MCF 10A (cell line): ENCODE measurements around the gene KANSL2. TPM values are rescaled to one million over a fixed set of nuclear protein-coding genes. Genes with fewer than 3 reads are reported as not detected.

Source experiments
- BruUV-seq: library from RNA; stranded (reverse); fragments of 400-500 nt; replicated peaks from 2 replicates; lab custom pipeline; 2021; lab: Mats Ljungman, UMichigan
- CTCF ChIA-PET: fragments of 300-600 bp; sonication (Branson Sonifier 250); formaldehyde crosslinking; extraction: SDS; loops from one replicate; lab custom pipeline; 2021; ENCODE audit warnings: antibody characterized with exemption, inconsistent platforms; lab: Yijun Ruan, JAX
- POLR2A ChIA-PET: fragments of 300-600, 350-650 bp; sonication (Branson Sonifier 250); formaldehyde crosslinking; extraction: SDS; loops from one replicate; lab custom pipeline; 2020; ENCODE audit warnings: antibody characterized with exemption, inconsistent platforms; lab: Yijun Ruan, JAX
- DNase-seq: peaks from one replicate; pipeline ENCODE4 v3.0.0-alpha.2; 2018; ENCODE audit not compliant: unreplicated experiment
- H3K27ac Mint-ChIP-seq: one replicate; pipeline ENCODE4 v1.8.0; 2022; ENCODE audit warnings: mild to moderate bottlenecking, low read depth, mixed read lengths; ENCODE audit not compliant: unreplicated experiment
- H3K27me3 Mint-ChIP-seq: one replicate; pipeline ENCODE4 v1.8.0; 2022; ENCODE audit warnings: mixed read lengths; ENCODE audit not compliant: insufficient read depth, unreplicated experiment
- H3K36me3 Mint-ChIP-seq: one replicate; pipeline ENCODE4 v1.8.0; 2022; ENCODE audit warnings: mild to moderate bottlenecking, moderate library complexity, mixed read lengths; ENCODE audit not compliant: insufficient read depth, unreplicated experiment
- H3K4me1 Mint-ChIP-seq: one replicate; pipeline ENCODE4 v1.8.0; 2022; ENCODE audit warnings: mixed read lengths; ENCODE audit not compliant: insufficient read depth, unreplicated experiment
- H3K4me3 Mint-ChIP-seq: one replicate; pipeline ENCODE4 v1.8.0; 2022; ENCODE audit warnings: mild to moderate bottlenecking, moderate library complexity, mixed read lengths; ENCODE audit not compliant: unreplicated experiment
- H3K9me3 Mint-ChIP-seq: one replicate; pipeline ENCODE4 v1.8.0; 2022; ENCODE audit warnings: mixed read lengths; ENCODE audit not compliant: unreplicated experiment
- CTCF ChIP-seq: fragments of 200-600 bp; IDR thresholded peaks from one replicate; pipeline ENCODE4 v1.8.0; 2022; ENCODE audit warnings: antibody characterized with exemption, mild to moderate bottlenecking; ENCODE audit not compliant: unreplicated experiment
- intact Hi-C: fragments of 100-400 bp; cut with micrococcal nuclease; formaldehyde crosslinking; loops from 2 replicates; pipeline ENCODE4 v1.14.1; 2022
- total RNA-seq: library from RNA; stranded (reverse); gene quantifications from 2 replicates; pipeline ENCODE4 v1.2.3, GENCODE V29; 2022

Gene KANSL2
- total RNA-seq, 1 experiment from 2014 or later = 44.2 TPM

- Mint-ChIP-seq H3K9me3 (no peaks in the 10 kb centered on the region), H3K4me1 (no peaks in the 10 kb centered on the region), H3K27me3 (no peaks in the 10 kb centered on the region), H3K36me3 (peaks cover 90% of the 10 kb centered on the region), H3K4me3 (no peak overlapping the region), H3K27ac (no peak overlapping the region)
- no peak for DNase-seq
- no peak for TF ChIP-seq CTCF
- intact Hi-C loops = no loop called here
- ChIA-PET POLR2A (interaction anchor here (0.6 to 2.2 kb wide), 5 partner anchors 10 to 546 kb away, joined by 3 to 8 read pairs (median 4); partner anchors contain the start of gene KANSL2), CTCF (interaction anchor here (0.6 kb wide), 1 partner anchor 25 kb away, joined by 4 read pairs; the partner anchor contains the start of gene CCNT1)
- BruUV-seq = no TSS peak
Measured at GRCh38 chr12:48691826-48692487, 9.9 kb upstream of the KANSL2 start.

- peaks cover 86% of the 10 kb centered on the region for H3K36me3 Mint-ChIP-seq
- BruUV-seq = no TSS peak
- intact Hi-C loops = no loop called here
Measured at GRCh38 chr12:48690990-48691389, 9.0 kb upstream of the KANSL2 start.

GRCh38 chr12:48690436-48690835, 8.4 kb upstream of the KANSL2 start:
- no peak for TF ChIP-seq CTCF
- H3K27me3 Mint-ChIP-seq = no peaks in the 10 kb centered on the region
- H3K9me3 Mint-ChIP-seq = no peaks in the 10 kb centered on the region
- no peak overlapping the region for H3K27ac Mint-ChIP-seq
- H3K4me1 Mint-ChIP-seq = no peaks in the 10 kb centered on the region
- peaks cover 80% of the 10 kb centered on the region for H3K36me3 Mint-ChIP-seq
- no TSS peak for BruUV-seq
- ChIA-PET CTCF (no interaction called here), POLR2A (interaction anchor here (1.5 to 2.2 kb wide), 3 partner anchors 8 to 23 kb away, joined by 3 to 8 read pairs (median 7); partner anchors contain the start of gene KANSL2)
- intact Hi-C loops = no loop called here
- no peak overlapping the region for H3K4me3 Mint-ChIP-seq
- no peak for DNase-seq

More at GRCh38 chr12:48690990-48691389, 9.0 kb upstream of the KANSL2 start:
- Mint-ChIP-seq H3K4me3 (no peak overlapping the region), H3K27me3 (no peaks in the 10 kb centered on the region), H3K9me3 (no peaks in the 10 kb centered on the region), H3K27ac (no peak overlapping the region), H3K4me1 (no peaks in the 10 kb centered on the region)
- no peak for TF ChIP-seq CTCF
- ChIA-PET CTCF (no interaction called here), POLR2A (interaction anchor here (1.3 to 2.2 kb wide), 4 partner anchors 9 to 25 kb away, joined by 3 to 8 read pairs (median 6); partner anchors contain the start of gene KANSL2)
- no peak for DNase-seq

GRCh38 chr12:48688836-48689235, 6.8 kb upstream of the KANSL2 start:
- DNase-seq = no peak
- H3K9me3 Mint-ChIP-seq = no peaks in the 10 kb centered on the region
- no peaks in the 10 kb centered on the region for H3K27me3 Mint-ChIP-seq
- H3K27ac Mint-ChIP-seq = no peak overlapping the region
- no TSS peak for BruUV-seq
- ChIA-PET POLR2A (interaction anchor here (0.5 to 1.3 kb wide), 3 partner anchors 13 to 499 kb away, joined by 3 to 5 read pairs (median 4); no protein-coding TSS in a partner anchor), CTCF (interaction anchor here (0.6 to 0.9 kb wide), 2 partner anchors 15 to 143 kb away, joined by 3 read pairs; no protein-coding TSS in a partner anchor)
- H3K4me1 Mint-ChIP-seq = no peaks in the 10 kb centered on the region
- intact Hi-C loops = no loop called here
- TF ChIP-seq CTCF = no peak
- no peak overlapping the region for H3K4me3 Mint-ChIP-seq
- H3K36me3 Mint-ChIP-seq = peaks cover 64% of the 10 kb centered on the region
